HepG2 (cell line): Measurements from ENCODE around the gene LDLRAD3. TPM values are rescaled to one million over a fixed set of nuclear protein-coding genes. Genes with fewer than 3 reads are reported as not detected.

Experiments used
- ATAC-seq: fragments of 200-7000 bp; cut with Tn5 transposase; 3 replicates; pipeline ENCODE4 v1.9.1; 2020; ENCODE audit warnings: mild to moderate bottlenecking, moderate library complexity
- BruUV-seq: library from RNA; stranded (reverse); fragments of 400-500 nt; replicated peaks from 2 replicates; lab custom pipeline; 2021; lab: Mats Ljungman, UMichigan
- CTCF ChIA-PET: fragments of 300-600 bp; formaldehyde crosslinking; extraction: SDS; loops from one replicate; lab custom pipeline; 2021; ENCODE audit warnings: low total read pairs, inconsistent platforms, low intra/inter-chr PET ratio; lab: Yijun Ruan, JAX
- POLR2A ChIA-PET: fragments of 350-600 bp; sonication (Branson Sonifier 250); formaldehyde crosslinking; loops from one replicate; lab custom pipeline; 2020; ENCODE audit warnings: antibody characterized with exemption, inconsistent platforms; lab: Yijun Ruan, JAX
- DNase-seq: peaks from one replicate; pipeline ENCODE4 v3.0.0-alpha.2; 2015; ENCODE audit warnings: low spot score
- FAIRE-seq: peaks from 3 replicates; lab custom pipeline; 2011; peaks lifted over from hg19 to GRCh38; lab: Jason Lieb, UNC
- H2AFZ ChIP-seq: one replicate; pipeline ENCODE4 v1.6.1; 2011; ENCODE audit warnings: low read length, inconsistent platforms
- H3K27ac ChIP-seq: fragments of 300-600 bp; 3 replicates; pipeline ENCODE4 v1.8.0; 2011; ENCODE audit warnings: mixed run types, mild to moderate bottlenecking, mixed read lengths, low read length, inconsistent platforms; ENCODE audit not compliant: insufficient read depth; ENCODE audit errors: extremely low read length
- H3K27me3 ChIP-seq, 2 experiments: fragments of 200-600 bp in 1 of 2; 2 replicates in 1 of 2; 3 replicates in 1 of 2; pipeline versions ENCODE4 v1.6.0 to v1.8.0; 2011; ENCODE audit warnings: low read length in 2 of 2, mild to moderate bottlenecking in 2 of 2, moderate library complexity in 2 of 2, inconsistent platforms in 1 of 2; ENCODE audit not compliant: insufficient read depth in 2 of 2, control insufficient read depth in 1 of 2
- H3K36me3 ChIP-seq, 2 experiments: fragments of 200-600 bp in 1 of 2; replicated peaks in 1 of 2; 2 replicates in 1 of 2; 3 replicates in 1 of 2; pipeline versions ENCODE4 v1.5.1 to v1.8.0; 2011; ENCODE audit warnings: low read length in 2 of 2, inconsistent platforms in 1 of 2; ENCODE audit not compliant: insufficient read depth in 2 of 2, control insufficient read depth in 1 of 2
- H3K4me1 ChIP-seq: 2 replicates; pipeline ENCODE4 v1.5.1; 2012; ENCODE audit warnings: low read length, inconsistent platforms; ENCODE audit not compliant: insufficient read depth
- H3K4me2 ChIP-seq: 2 replicates; pipeline ENCODE4 v1.6.0; 2011; ENCODE audit warnings: low read depth, low read length, inconsistent platforms
- H3K4me3 ChIP-seq, 3 experiments: fragments of 200-600 bp in 1 of 3; sonication (generic), shearing (Covaris generic) in 1 of 3; replicated peaks in 1 of 3; 2 replicates each; pipeline ENCODE4 v1.5.1; 2011 to 2016; ENCODE audit warnings: low read length in 3 of 3, inconsistent platforms in 2 of 3, low read depth in 2 of 3, mild to moderate bottlenecking in 2 of 3, control low read depth in 1 of 3, mixed read lengths in 1 of 3; ENCODE audit not compliant: insufficient read depth in 1 of 3
- H3K79me2 ChIP-seq: one replicate; pipeline ENCODE4 v1.6.1; 2011; ENCODE audit warnings: low read length, inconsistent platforms; ENCODE audit not compliant: insufficient read depth
- H3K9ac ChIP-seq: 2 replicates; pipeline ENCODE4 v1.6.0; 2011; ENCODE audit warnings: mild to moderate bottlenecking, low read depth, low read length, inconsistent platforms; ENCODE audit not compliant: insufficient read depth
- H3K9me3 ChIP-seq: 2 replicates; pipeline ENCODE4 v1.5.1; 2012; ENCODE audit warnings: mild to moderate bottlenecking, low read length
- H4K20me1 ChIP-seq: 2 replicates; pipeline ENCODE4 v1.6.0; 2011; ENCODE audit warnings: inconsistent platforms, mild to moderate bottlenecking, low read length, moderate library complexity; ENCODE audit not compliant: insufficient read depth
- FOXA1 ChIP-seq, 2 experiments: fragments of 450-650 bp in 1 of 2; sonication (generic) in 1 of 2; formaldehyde crosslinking in 1 of 2; IDR thresholded peaks; 2 replicates each; pipeline versions ENCODE4 v1.4.0 to v1.6.1; 2016 to 2020; ENCODE audit warnings: missing genetic modification reagents in 1 of 2
- FOXO4 ChIP-seq: sonication (generic); formaldehyde crosslinking; conservative IDR thresholded peaks from 2 replicates; pipeline ENCODE4 v1.8.1; 2023; ENCODE audit warnings: missing genetic modification reagents
- MAFF ChIP-seq: IDR thresholded peaks from 2 replicates; pipeline ENCODE4 v1.6.1; 2011; ENCODE audit warnings: low read depth, low read length, improper control_type of control experiment
- MEIS1 ChIP-seq: sonication (generic); formaldehyde crosslinking; IDR thresholded peaks from 2 replicates; pipeline ENCODE4 v1.9.0; 2021; ENCODE audit warnings: mild to moderate bottlenecking, missing genetic modification reagents, moderate library complexity, borderline replicate concordance
- MEIS2 ChIP-seq: sonication (generic); formaldehyde crosslinking; IDR thresholded peaks from 2 replicates; pipeline ENCODE4 v1.9.0; 2021; ENCODE audit warnings: mild to moderate bottlenecking, missing genetic modification reagents
- RAD51 ChIP-seq: fragments of 450-650 bp; IDR thresholded peaks from 2 replicates; pipeline ENCODE4 v1.6.1; 2016; ENCODE audit warnings: borderline replicate concordance
- RELA ChIP-seq: sonication (generic); formaldehyde crosslinking; IDR thresholded peaks from 2 replicates; pipeline ENCODE4 v1.4.0; 2020; ENCODE audit warnings: missing genetic modification reagents
- SNAI1 ChIP-seq: sonication (generic); formaldehyde crosslinking; IDR thresholded peaks from 2 replicates; pipeline ENCODE4 v1.5.0; 2020; ENCODE audit warnings: mild to moderate bottlenecking, missing genetic modification reagents, borderline replicate concordance
- SOX13 ChIP-seq, 3 experiments: fragments of 450-650 bp in 1 of 3; sonication (generic) in 1 of 3; formaldehyde crosslinking in 1 of 3; IDR thresholded peaks in 2 of 3; conservative IDR thresholded peaks in 1 of 3; 2 replicates each; pipeline versions ENCODE4 v1.5.0 to v1.6.1; 2016 to 2020; ENCODE audit warnings: antibody characterized with exemption in 1 of 3, mild to moderate bottlenecking in 1 of 3, missing compliant biosample characterization in 1 of 3, missing genetic modification reagents in 1 of 3, moderate library complexity in 1 of 3
- TCF7 ChIP-seq: sonication (generic); IDR thresholded peaks from 2 replicates; pipeline ENCODE4 v1.6.1; 2016; ENCODE audit warnings: antibody characterized with exemption, low read depth
- TGIF2 ChIP-seq: IDR thresholded peaks from 2 replicates; pipeline ENCODE4 v1.6.1; 2016; ENCODE audit warnings: control low read depth, missing compliant biosample characterization
- XRCC5 ChIP-seq: fragments of 200-400 bp; formaldehyde crosslinking; optimal IDR thresholded peaks from 2 replicates; pipeline ENCODE3; 2017; ENCODE audit warnings: mild to moderate bottlenecking, low read length
- ZC3H13 ChIP-seq: sonication (generic); formaldehyde crosslinking; IDR thresholded peaks from 2 replicates; pipeline ENCODE4 v1.8.1; 2023; ENCODE audit warnings: mild to moderate bottlenecking, missing genetic modification reagents, moderate library complexity
- ZKSCAN5 ChIP-seq: sonication (generic); formaldehyde crosslinking; IDR thresholded peaks from 2 replicates; pipeline ENCODE4 v1.5.1; 2020; ENCODE audit warnings: mild to moderate bottlenecking, missing genetic modification reagents
- ZNF496 ChIP-seq: sonication (generic); formaldehyde crosslinking; IDR thresholded peaks from 2 replicates; pipeline ENCODE4 v1.8.1; 2023; ENCODE audit warnings: mild to moderate bottlenecking, moderate library complexity, missing genetic modification reagents; ENCODE audit not compliant: insufficient replicate concordance
- WGBS: methylation state at CpG from one replicate; pipeline ENCODE4 v1.1.6; 2017; ENCODE audit warnings: low lambda C conversion rate; 5-methylcytosine and 5-hydroxymethylcytosine counted together
- in situ Hi-C: cut with HindIII; loops from 2 replicates; pipeline ENCODE4 v1.10.0; 2017; ENCODE audit warnings: low pct_unique_long_range_greater_than_20kb; ENCODE audit not compliant: extremely low pct_ligation_motif_present
- intact Hi-C: fragments of 100-400 bp; cut with micrococcal nuclease; formaldehyde crosslinking; loops from one replicate; pipeline ENCODE4 v1.10.0; 2022; ENCODE audit not compliant: unreplicated experiment
- polyA plus RNA-seq, 8 experiments: library from polyadenylated mRNA; depleted of rRNA in 3 of 8; stranded (reverse) in 7 of 8; unstranded in 1 of 8; fragments of >200 nt; fragmentation: Illumina TruSeq in 4 of 8; extraction: Trizol in 4 of 8; gene quantifications; 2 replicates each; pipeline versions ENCODE4 v1.2.1 to v1.2.3, GENCODE V29; 2011 to 2016; ENCODE audit warnings: low read depth in 4 of 8, missing spikeins in 1 of 8, mixed read lengths in 1 of 8; ENCODE audit not compliant: insufficient read depth in 1 of 8
- total RNA-seq, 5 experiments: library from RNA; depleted of rRNA; stranded (reverse); fragments of >200 nt; fragmentation: Illumina TruSeq; extraction: Trizol; gene quantifications; 2 replicates each; pipeline ENCODE4 v1.2.3, GENCODE V29; 2016; ENCODE audit warnings: low read depth in 1 of 5
- TF ChIP-seq, protein P1 (sequence below): IDR thresholded peaks from 2 replicates; pipeline ENCODE4 v1.6.1; 2012; ENCODE audit warnings: low read depth, low read length, improper control_type of control experiment

Gene LDLRAD3
- total and polyA plus RNA-seq, 2 of the 13 experiments (the other 11 are each of a cell fraction or from before 2014, with no cell fraction given), result 0.50 to 0.60 TPM

GRCh38 chr11:36048496-36049247 lies 104.8 kb downstream of the LDLRAD3 start:
- intact Hi-C loops, result no loop called here
- no peak for ATAC-seq
- DNase-seq, result no peak

More at GRCh38 chr11:36048496-36049247, 104.8 kb downstream of the LDLRAD3 start:
- Histone ChIP-seq H3K27ac (no peak overlapping the region), H3K27me3 (peaks cover 0 to 1% of the 10 kb centered on the region in 2 experiments; a peak in 1 of 5 replicates), H4K20me1 (no peaks in the 10 kb centered on the region), H3K79me2 (no peaks in the 10 kb centered on the region), H3K4me3 (no peak overlapping the region), H3K4me2 (no peak overlapping the region), H2AFZ (no peak overlapping the region), H3K9ac (no peak overlapping the region), H3K4me1 (no peaks in the 10 kb centered on the region), H3K36me3 (no peaks in the 10 kb centered on the region), H3K9me3 (no peaks in the 10 kb centered on the region)
- in situ Hi-C loops, result loop anchor here (10.0 kb wide), 1 partner anchor 216 kb away; no protein-coding TSS in a partner anchor
- WGBS, result 2% methylated on average over 5 of the region's 5 CpGs
- CTCF ChIA-PET, result no interaction called here
- TF ChIP-seq MAFF (no peak), ZNF496 (CRISPR knock-in tag) (no peak), SOX13 (IDR thresholded peaks at IDR 0.05) (no peak), SOX13 (CRISPR knock-in tag; conservative IDR thresholded peaks at IDR 0.05 in 1 of 2, IDR thresholded peaks at IDR 0.05 in 1 of 2) (no peak), RAD51 (no peak), TGIF2 (CRISPR knock-in tag) (no peak), XRCC5 (no peak), MEIS1 (CRISPR knock-in tag) (no peak), FOXO4 (CRISPR knock-in tag) (no peak), ZC3H13 (no peak), TCF7 (no peak), MEIS2 (CRISPR knock-in tag) (no peak), ZKSCAN5 (no peak), RELA (CRISPR knock-in tag) (no peak), FOXA1 (IDR thresholded peaks at IDR 0.05) (no peak), FOXA1 (CRISPR knock-in tag; IDR thresholded peaks at IDR 0.05) (no peak), SNAI1 (no peak)
- TF ChIP-seq, protein P1, sequence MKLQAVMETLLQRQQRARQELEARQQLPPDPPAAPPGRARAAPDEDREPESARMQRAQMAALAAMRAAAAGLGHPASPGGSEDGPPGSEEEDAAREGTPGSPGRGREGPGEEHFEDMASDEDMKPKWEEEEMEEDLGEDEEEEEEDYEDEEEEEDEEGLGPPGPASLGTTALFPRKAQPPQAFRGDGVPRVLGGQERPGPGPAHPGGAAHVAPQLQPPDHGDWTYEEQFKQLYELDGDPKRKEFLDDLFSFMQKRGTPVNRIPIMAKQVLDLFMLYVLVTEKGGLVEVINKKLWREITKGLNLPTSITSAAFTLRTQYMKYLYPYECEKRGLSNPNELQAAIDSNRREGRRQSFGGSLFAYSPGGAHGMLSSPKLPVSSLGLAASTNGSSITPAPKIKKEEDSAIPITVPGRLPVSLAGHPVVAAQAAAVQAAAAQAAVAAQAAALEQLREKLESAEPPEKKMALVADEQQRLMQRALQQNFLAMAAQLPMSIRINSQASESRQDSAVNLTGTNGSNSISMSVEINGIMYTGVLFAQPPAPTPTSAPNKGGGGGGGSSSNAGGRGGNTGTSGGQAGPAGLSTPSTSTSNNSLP, result no peak
- BruUV-seq, result no TSS peak
- FAIRE-seq, result no peak
- POLR2A ChIA-PET, result no interaction called here
